ENCODE results near the gene SYNGR3.
"Not testable (repeated sequence)": the region's sequence is repeated elsewhere in the genome, so short reads cannot be mapped to it uniquely, and the experiment has no call there.

SYNGR3 gene

DNA sequence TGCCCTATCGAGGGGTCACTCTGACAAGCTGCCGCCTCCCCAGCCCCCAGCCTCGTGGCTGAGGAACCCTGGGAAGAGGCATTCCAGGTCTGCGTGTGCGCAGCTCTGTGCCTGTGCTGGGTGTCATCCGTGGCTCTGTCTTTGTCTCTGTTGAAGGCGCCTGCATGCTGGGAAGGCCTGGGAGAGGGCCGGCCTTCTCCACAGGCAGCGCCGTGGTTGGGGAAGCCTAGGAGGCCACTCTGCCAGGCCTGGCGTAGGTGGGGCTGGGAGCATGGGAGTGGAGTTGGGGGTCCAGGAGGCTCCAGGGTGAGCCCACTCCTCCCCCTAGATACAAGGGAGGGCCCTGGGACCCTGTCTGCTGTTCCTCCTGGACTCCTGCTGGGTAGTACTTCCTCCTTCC lies 40.3 kb downstream of the SYNGR3 start:
- DNase-seq, result no peak

- DNase-seq, result no peak
Observed at GRCh38 chr16:2031081-2031577, 41.4 kb downstream of the SYNGR3 start.

DNA sequence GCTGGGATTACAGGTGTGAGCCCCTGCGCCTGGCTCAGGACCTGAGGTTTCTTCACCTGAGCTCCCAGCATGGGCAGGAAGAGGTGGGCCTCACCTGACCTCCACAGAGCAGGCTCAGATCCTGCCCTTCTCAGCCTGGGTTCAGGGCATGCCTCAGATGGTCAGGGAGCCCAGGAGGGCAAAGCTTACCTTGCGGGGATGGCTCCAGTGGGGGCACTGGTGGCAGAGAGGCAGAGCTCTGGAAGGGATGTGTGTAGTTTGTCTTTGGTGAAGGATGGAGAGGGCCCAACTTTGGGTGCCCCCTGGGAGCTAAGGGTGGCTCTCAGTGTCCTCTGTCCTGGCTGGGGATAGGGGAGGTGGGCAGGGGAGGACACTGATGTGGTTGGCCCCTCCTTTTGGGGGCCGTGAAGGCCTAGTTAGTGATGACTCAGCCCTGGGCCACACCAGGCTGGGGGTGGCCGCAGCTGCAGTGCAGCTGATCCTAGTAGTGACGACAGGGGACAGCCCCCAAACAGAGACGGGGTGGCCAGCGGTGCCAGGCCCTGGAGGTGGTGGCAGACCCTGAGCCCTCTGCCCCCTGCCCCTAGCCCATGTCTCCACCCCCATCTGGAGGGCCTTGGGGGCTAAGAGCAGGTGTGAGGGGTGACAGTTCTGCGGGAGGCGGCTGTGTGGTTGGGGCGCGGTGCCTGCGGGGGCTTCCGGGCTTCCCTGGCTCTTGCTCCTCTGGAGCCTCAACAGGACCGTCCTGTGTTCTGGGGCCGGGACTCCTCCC lies 42.7 kb downstream of the SYNGR3 start:
- DNase-seq, result no peak

DNA sequence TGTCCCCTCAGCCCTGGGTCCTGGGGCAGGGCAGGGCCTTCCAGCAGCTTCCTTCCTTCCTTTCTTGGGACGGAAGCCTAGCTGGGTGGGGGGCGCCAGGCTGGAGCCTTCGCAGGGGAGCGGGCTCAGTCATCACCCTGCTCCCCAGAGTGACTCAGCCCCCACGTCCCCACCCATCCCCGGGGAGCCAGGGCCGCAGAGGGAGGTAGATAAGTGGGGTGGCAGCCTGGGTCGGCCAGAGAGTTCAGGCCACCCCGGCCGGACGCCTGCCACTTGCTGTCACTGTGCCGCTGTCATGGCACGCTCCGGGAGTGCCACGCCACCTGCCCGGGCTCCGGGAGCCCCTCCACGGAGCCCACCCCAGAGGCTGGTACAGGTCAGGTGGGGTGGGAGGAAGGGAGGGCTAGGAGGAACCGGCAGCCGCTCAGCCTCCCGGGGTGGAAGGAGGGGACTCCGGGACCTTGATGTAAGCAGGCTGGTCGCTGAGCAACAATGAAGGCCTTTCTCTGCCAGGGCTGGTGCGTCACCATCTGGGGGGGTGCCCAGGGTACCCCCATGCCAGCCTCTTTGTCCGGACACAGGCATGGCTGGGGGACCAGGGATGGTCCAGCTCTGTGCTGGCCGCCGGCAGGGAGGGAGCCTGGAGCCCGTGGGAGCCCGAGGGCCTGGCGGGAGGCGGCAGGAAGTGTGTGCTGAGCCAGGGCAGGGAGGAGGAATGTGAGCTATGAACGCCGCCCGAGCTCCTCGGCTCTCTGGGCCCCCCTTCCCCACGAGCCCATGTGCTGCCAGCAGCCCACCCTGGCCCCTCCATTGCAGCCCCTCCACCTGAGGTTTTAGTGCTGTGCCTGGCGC lies 43.5 kb downstream of the SYNGR3 start:
- DNase-seq, result no peak

GRCh38 chr16:2033909-2034695 lies 44.3 kb downstream of the SYNGR3 start:
- DNase-seq, result not testable (repeated sequence)

GRCh38 chr16:2034696-2035430 lies 45.1 kb downstream of the SYNGR3 start:
- DNase-seq, result no peak

GRCh38 chr16:2035431-2036199 lies 45.8 kb downstream of the SYNGR3 start:
- no peak for DNase-seq

GRCh38 chr16:2036200-2036966 lies 46.6 kb downstream of the SYNGR3 start:
- no peak for DNase-seq

GRCh38 chr16:2037115-2037514 lies 47.3 kb downstream of the SYNGR3 start:
- no peak for DNase-seq

GRCh38 chr16:2037647-2038381 lies 48.0 kb downstream of the SYNGR3 start:
- DNase-seq, result no peak

GRCh38 chr16:2038382-2039231 lies 48.8 kb downstream of the SYNGR3 start:
- DNase-seq, result no peak

- DNase-seq, result no peak
Observed at GRCh38 chr16:2039274-2040031, 49.7 kb downstream of the SYNGR3 start.

GRCh38 chr16:2040041-2040786 lies 50.4 kb downstream of the SYNGR3 start:
- no peak for DNase-seq

DNA sequence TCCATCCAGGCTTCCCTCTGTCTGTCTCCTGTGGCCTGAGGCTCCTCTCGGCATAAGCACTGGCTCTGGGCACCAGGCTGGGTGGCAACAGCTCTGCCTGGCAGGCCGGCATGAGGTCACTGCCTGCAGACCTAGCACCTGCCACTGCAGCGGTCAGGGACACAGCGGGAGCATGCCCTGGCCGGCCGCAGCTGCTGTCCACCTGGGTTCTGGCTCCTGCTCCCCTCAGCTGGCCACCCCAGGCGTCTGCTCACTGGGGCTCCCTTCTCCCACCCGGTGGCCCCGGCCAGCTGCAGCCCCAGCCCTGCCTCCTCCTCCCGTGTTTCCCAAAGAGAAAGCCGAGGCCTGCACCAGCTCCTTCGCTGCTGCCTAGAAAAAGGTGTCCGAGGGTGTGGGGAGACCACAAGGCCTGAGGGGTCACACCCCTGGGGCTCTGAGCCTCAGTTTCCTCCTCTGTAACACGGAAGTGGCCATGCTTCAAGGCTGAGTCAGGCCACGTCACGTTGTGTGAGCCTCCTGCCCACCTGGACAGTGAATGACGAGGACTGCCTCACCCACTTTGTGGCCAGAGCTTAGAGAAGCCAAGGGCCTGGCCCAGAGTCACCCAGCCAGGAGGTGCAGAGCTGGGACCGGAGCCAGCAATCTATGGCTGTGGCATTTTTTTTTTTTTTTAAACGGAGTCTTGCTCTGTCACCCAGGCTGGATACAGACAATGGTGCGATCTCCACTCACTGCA lies 51.2 kb downstream of the SYNGR3 start:
- DNase-seq, result no peak

DNA sequence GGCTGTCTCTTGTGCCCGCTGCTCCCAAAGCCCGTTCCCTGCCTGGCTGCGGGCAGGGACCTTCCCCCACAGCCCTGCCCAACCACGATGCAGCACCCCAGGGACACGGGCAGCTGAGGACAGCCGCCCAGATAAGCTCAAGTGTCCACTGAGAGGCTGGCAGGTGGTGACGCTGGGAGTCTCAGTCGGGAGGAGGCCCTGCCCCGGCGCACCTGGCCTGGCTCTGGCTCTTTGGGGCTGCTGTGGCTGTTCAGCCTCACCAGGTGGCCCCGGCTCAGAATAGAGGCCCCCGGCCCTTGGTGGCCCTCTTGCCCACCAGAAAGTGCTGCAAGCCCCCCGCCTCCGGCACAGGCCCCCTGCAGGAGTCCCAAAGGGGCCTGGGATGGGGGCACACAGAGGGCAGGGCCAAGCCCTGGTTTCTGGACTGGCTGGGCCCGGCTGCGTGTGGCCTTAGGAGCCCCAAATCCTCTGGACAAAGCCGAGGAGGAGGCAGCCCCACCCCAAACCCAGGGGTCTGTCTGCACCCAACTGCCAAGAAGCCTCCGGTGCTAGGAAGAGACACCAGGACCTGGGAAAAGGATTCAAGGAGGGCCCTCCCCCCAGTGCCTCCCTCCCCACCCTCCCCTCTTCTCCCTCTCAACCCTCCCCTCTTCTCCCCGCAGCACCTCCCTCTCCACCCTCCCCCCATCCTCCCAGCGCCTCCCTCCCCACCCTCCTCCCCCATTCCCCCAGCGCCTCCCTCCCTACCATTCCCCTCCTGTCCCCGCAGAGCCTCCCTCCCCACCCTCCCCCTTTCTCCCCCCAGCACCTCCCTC lies 52.6 kb downstream of the SYNGR3 start:
- no peak for DNase-seq

Data from activated gamma-delta T cell treated with Interleukin-2 at 50 U/mL for 16 hours (primary cell).